Caco-2 (cell line): Measurements from ENCODE around the gene DGKQ. TPM values are rescaled to one million over a fixed set of nuclear protein-coding genes. Genes with fewer than 3 reads are reported as not detected.

Source experiments
- BruUV-seq: library from RNA; stranded (reverse); fragments of 400-500 nt; replicated peaks from 2 replicates; lab custom pipeline; 2021; lab: Mats Ljungman, UMichigan
- CTCF ChIA-PET: fragments of 300-600 bp; sonication (Branson Sonifier 250); formaldehyde crosslinking; loops from one replicate; lab custom pipeline; 2022; ENCODE audit warnings: antibody characterized with exemption; lab: Charles Lee
- POLR2A ChIA-PET: fragments of 300-600 bp; sonication (Branson Sonifier 250); formaldehyde crosslinking; loops from one replicate; lab custom pipeline; 2022; ENCODE audit warnings: antibody characterized with exemption; lab: Charles Lee
- DNase-seq, 2 experiments: peaks; one replicate each; pipeline versions ENCODE4 v3.0.0 to v3.0.0-alpha.2; 2020 to 2022
- H3K27me3 ChIP-seq: replicated peaks from 2 replicates; pipeline ENCODE4 v1.6.0; 2011; ENCODE audit warnings: low read length; ENCODE audit not compliant: control insufficient read depth, insufficient read depth
- H3K36me3 ChIP-seq: 2 replicates; pipeline ENCODE4 v1.5.1; 2011; ENCODE audit warnings: low read length; ENCODE audit not compliant: control insufficient read depth, insufficient read depth
- H3K4me1 ChIP-seq: fragments of 250-450 bp; sonication (Bioruptor Pico); 2 replicates; pipeline ENCODE4 v1.5.1; 2020; ENCODE audit warnings: mild to moderate bottlenecking
- H3K4me3 ChIP-seq: 2 replicates; pipeline ENCODE4 v1.5.1; 2011; ENCODE audit warnings: low read depth, mild to moderate bottlenecking, control low read depth, low read length
- H3K9me3 ChIP-seq: fragments of 250-450 bp; sonication (Bioruptor Pico); 2 replicates; pipeline ENCODE4 v1.5.1; 2020; ENCODE audit warnings: mild to moderate bottlenecking, moderate library complexity
- H3K27ac Mint-ChIP-seq: one replicate; pipeline ENCODE4 v1.8.0; 2022; ENCODE audit warnings: mixed read lengths; ENCODE audit not compliant: unreplicated experiment
- H3K27me3 Mint-ChIP-seq: one replicate; pipeline ENCODE4 v1.8.0; 2022; ENCODE audit warnings: mixed read lengths; ENCODE audit not compliant: insufficient read depth, unreplicated experiment
- H3K36me3 Mint-ChIP-seq: one replicate; pipeline ENCODE4 v1.8.0; 2022; ENCODE audit warnings: mild to moderate bottlenecking, mixed read lengths; ENCODE audit not compliant: insufficient read depth, unreplicated experiment
- H3K4me1 Mint-ChIP-seq: one replicate; pipeline ENCODE4 v1.8.0; 2022; ENCODE audit warnings: low read depth, mixed read lengths; ENCODE audit not compliant: unreplicated experiment
- H3K4me3 Mint-ChIP-seq: one replicate; pipeline ENCODE4 v1.8.0; 2022; ENCODE audit warnings: mild to moderate bottlenecking, moderate library complexity, mixed read lengths; ENCODE audit not compliant: unreplicated experiment
- H3K9me3 Mint-ChIP-seq: one replicate; pipeline ENCODE4 v1.8.0; 2022; ENCODE audit warnings: mixed read lengths; ENCODE audit not compliant: unreplicated experiment
- CTCF ChIP-seq, 2 experiments: fragments of 200-600 bp in 1 of 2; IDR thresholded peaks; 1 replicate in 1 of 2; 2 replicates in 1 of 2; pipeline versions ENCODE4 v1.5.1 to v1.8.0; 2011 to 2022; ENCODE audit warnings: antibody characterized with exemption in 1 of 2, control low read depth in 1 of 2, inconsistent platforms in 1 of 2, low read depth in 1 of 2, low read length in 1 of 2, mild to moderate bottlenecking in 1 of 2, moderate library complexity in 1 of 2; ENCODE audit not compliant: insufficient read depth in 1 of 2, severe bottlenecking in 1 of 2, unreplicated experiment in 1 of 2
- intact Hi-C: fragments of 100-400 bp; cut with micrococcal nuclease; formaldehyde crosslinking; loops from one replicate; pipeline ENCODE4 v1.10.0; 2022; ENCODE audit not compliant: unreplicated experiment
- total RNA-seq: library from RNA; stranded (reverse); gene quantifications from 2 replicates; pipeline ENCODE4 v1.2.3, GENCODE V29; 2022

The DGKQ gene
- total RNA-seq, 1 experiment from 2014 or later: 14.1 TPM

GRCh38 chr4:953574-953915, 19.8 kb downstream of the DGKQ start:
- Histone ChIP-seq H3K9me3 (no peaks in the 10 kb centered on the region), H3K4me3 (no peak overlapping the region), H3K4me1 (no peaks in the 10 kb centered on the region), H3K27me3 (no peaks in the 10 kb centered on the region), H3K36me3 (no peaks in the 10 kb centered on the region)
- BruUV-seq: no TSS peak
- POLR2A ChIA-PET: no interaction called here
- H3K27me3 Mint-ChIP-seq: no peaks in the 10 kb centered on the region
- peaks cover 8% of the 10 kb centered on the region for H3K36me3 Mint-ChIP-seq
- no peaks in the 10 kb centered on the region for H3K4me1 Mint-ChIP-seq
- no peak for DNase-seq
- H3K4me3 Mint-ChIP-seq: no peak overlapping the region
- CTCF ChIA-PET: no interaction called here
- intact Hi-C loops: no loop called here
- no peak overlapping the region for H3K27ac Mint-ChIP-seq
- no peak for TF ChIP-seq CTCF (IDR thresholded peaks at IDR 0.05; ENCODE audit: insufficient read depth in 1 of 2, low read depth in 1 of 2, low read length in 1 of 2, severe bottlenecking in 1 of 2, unreplicated experiment in 1 of 2)
- no peaks in the 10 kb centered on the region for H3K9me3 Mint-ChIP-seq

- Mint-ChIP-seq H3K36me3 (peaks cover 3% of the 10 kb centered on the region), H3K27ac (no peak overlapping the region), H3K4me3 (no peak overlapping the region), H3K4me1 (no peaks in the 10 kb centered on the region), H3K27me3 (no peaks in the 10 kb centered on the region), H3K9me3 (no peaks in the 10 kb centered on the region)
- ChIA-PET CTCF (no interaction called here), POLR2A (no interaction called here)
- intact Hi-C loops: no loop called here
- no TSS peak for BruUV-seq
- no peaks in the 10 kb centered on the region for H3K36me3 ChIP-seq
- DNase-seq: peak in 1 of 2 experiments; percentile 26
- TF ChIP-seq CTCF (IDR thresholded peaks at IDR 0.05; ENCODE audit: insufficient read depth in 1 of 2, low read depth in 1 of 2, low read length in 1 of 2, severe bottlenecking in 1 of 2, unreplicated experiment in 1 of 2): no peak
- H3K9me3 ChIP-seq: no peaks in the 10 kb centered on the region
- H3K4me3 ChIP-seq: no peak overlapping the region
- H3K27me3 ChIP-seq: no peaks in the 10 kb centered on the region
- no peaks in the 10 kb centered on the region for H3K4me1 ChIP-seq
These were observed 20.3 kb downstream of the DGKQ start for GRCh38 chr4:952881-953573.

GRCh38 chr4:951594-952468, 21.5 kb downstream of the DGKQ start:
- H3K36me3 Mint-ChIP-seq: no peaks in the 10 kb centered on the region
- TF ChIP-seq CTCF (IDR thresholded peaks at IDR 0.05; ENCODE audit: insufficient read depth in 1 of 2, low read depth in 1 of 2, low read length in 1 of 2, severe bottlenecking in 1 of 2, unreplicated experiment in 1 of 2): no peak
- H3K27ac Mint-ChIP-seq: no peak overlapping the region
- Histone ChIP-seq H3K4me3 (no peak overlapping the region), H3K27me3 (no peaks in the 10 kb centered on the region), H3K4me1 (no peaks in the 10 kb centered on the region), H3K36me3 (no peaks in the 10 kb centered on the region), H3K9me3 (no peaks in the 10 kb centered on the region)
- H3K27me3 Mint-ChIP-seq: no peaks in the 10 kb centered on the region
- H3K9me3 Mint-ChIP-seq: no peaks in the 10 kb centered on the region
- no TSS peak for BruUV-seq
- POLR2A ChIA-PET: no interaction called here
- no peaks in the 10 kb centered on the region for H3K4me1 Mint-ChIP-seq
- no peak overlapping the region for H3K4me3 Mint-ChIP-seq
- DNase-seq: peak in 1 of 2 experiments; percentile 28
- intact Hi-C loops: no loop called here
- CTCF ChIA-PET: no interaction called here
